NCI-H446 (cell line): Measurements from ENCODE around the gene FBXO31.

Experiments used
- DNase-seq, 2 experiments: peaks; one replicate each; lab custom pipeline; 2025; lab: John Stamatoyannopoulos, UW

The FBXO31 gene

DNA sequence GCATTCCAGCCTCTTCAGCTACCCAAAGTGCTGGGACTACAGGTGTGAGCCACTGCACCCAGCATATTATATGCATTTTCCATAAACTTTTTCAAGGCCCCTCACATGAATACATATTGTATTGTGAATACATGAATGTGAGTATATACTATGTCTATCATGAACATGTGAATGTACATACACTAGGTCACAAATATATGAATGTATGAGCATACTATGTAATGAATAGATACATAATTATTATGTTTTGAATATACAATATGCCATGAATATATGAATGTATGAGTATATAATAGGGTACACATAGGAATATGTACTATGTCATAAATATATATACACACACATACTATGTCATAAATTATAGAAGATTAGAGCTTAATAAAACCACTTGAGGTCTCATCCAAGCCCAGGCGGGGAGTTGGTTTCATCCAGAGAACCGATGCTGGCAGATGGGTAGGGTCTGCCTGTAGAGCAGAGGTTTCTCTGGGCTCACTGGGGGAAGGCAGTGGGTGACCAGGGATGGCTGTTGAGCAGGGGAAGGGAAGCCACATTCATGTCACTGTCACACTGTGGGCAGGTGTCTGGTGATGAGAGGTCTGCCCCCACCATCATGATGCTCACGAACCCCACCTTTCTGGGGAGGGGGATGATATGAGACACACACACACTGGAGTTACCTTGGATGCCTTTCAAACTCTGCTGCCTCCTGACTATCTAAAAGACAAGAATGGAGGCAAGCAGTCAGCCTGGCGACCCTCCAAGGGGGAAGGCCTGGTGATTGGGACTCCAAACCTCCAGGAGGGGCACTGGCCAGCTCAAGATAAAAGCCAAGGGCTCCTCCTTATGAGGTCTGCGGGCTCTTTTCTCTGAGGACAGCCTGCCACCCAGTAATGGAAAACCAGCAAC lies 73.7 kb downstream of the FBXO31 start:
- DNase-seq: no peak

DNA sequence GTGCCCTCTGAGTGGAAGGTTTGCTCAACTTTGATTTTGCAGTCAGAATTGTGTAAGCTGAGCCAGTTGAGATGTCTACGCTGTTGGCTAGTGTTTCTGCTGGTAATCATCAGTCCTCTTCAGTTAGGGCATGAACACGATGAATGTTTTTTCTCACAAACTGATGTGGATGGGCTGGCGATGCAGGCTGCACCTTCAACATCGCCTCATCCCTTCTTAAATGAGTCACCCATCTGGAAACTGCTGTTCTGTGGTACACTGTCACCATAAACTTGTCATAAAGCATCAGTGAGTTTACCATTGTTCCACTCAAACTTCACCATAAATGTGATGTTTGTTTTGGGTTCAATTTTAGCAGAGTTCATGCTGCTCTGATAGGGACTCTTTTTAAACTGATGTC lies 74.8 kb downstream of the FBXO31 start:
- no peak for DNase-seq

DNA sequence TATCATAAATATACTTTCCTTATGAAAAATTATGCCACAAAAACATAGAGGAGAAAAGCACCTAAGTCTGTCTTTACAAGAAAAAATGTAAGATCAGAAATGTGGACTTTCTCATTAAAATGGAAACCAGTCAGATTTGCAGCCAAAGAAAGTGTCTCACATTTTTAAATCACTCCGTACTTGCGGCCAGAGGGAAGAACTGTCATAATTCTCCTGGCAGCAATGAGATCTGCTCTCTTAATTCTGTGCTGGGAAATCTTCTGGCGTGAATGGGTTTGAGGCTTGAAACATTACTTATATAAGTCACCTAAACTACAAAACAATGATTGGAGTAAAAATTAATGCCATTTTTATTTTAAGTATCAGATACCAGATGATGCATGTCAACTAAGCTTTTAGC lies 77.1 kb downstream of the FBXO31 start:
- DNase-seq: no peak

DNA sequence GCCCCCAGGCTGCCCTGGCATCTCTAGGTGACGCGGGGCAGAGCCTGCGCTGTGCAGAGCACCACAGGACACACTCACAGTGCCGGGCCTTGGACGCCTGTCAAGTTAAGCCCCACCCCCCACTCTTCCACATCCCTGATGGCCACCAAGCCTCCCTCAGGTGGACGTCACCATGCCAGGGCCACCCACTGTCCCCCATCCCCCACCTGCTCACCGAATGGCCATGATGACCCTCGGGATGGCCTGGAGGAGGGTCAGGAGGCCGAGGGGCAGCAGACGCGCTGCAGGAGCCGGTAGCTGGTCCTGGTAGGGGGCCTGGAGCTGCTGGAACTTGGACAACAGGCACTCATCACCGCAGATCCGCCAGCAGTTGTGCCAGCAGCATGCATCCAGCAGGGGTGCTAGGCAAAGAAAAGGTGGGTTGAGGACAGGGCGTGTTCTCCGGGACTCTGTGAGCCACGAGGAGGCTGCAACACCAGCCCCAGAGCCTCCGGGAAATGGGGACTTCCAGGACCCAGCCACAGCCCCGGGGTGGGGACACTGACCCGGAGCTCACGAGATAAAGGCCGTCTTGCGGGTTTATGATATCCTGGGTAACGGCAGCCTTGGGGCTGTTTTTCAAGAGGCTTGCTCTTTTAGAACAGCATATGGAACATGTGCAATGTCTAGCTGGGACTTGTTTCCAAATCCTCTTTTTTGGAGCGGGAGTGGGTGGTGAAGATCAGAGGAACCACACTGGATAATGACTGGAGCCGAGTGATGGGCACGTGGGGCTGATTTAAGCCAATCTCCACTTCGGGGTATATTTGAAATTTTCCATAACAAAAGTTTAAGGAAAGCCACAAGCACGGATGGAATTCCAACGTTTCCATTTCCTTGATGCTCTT lies 77.8 kb downstream of the FBXO31 start:
- DNase-seq: no peak

DNA sequence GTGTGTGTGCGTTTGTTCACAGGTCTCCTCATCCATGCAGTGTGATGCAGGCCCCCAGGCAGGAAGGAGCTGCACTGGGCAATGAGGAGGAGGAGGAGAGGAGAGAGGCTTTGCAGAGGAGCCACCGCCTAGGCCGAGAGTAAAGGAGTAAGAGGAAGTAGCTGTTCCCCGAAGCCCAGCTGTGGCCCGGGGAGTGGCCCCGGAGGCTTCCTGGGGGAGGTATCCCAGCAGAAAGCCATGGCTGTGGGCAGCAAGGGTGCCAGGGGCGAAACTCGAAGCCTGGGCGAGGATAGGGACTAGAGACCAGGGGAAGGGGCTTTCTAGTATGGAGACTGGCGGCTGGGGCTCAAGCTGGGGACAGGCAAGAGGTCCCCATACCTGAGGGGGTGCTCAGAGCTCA lies 78.6 kb downstream of the FBXO31 start:
- DNase-seq: no peak

DNA sequence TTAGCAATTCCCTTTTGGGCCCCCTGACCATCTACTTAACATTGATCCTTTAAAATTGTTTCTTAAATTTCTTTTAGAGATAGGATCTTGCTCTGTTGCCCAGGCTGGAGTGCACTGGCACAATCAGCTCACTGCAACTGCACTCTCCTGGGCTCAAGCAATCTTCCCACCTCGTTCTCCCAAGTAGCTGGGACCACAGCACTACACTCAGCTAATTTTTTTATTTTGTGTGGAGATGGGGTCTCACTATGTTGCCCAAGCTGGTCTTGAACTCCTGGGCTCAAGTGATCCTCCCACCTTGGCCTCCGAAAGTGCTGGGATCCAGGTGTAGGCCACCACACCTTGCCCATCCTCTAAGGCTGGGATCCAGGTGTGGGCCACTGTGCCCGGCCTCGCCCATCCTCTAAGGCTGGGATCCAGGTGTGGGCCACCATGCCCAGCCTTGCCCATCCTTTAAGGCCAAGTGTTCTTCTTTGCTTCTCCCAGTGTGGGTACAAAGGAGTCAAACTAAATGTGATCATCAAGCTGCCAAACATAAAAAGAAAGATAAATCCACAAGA lies 79.5 kb downstream of the FBXO31 start:
- DNase-seq: no peak

DNA sequence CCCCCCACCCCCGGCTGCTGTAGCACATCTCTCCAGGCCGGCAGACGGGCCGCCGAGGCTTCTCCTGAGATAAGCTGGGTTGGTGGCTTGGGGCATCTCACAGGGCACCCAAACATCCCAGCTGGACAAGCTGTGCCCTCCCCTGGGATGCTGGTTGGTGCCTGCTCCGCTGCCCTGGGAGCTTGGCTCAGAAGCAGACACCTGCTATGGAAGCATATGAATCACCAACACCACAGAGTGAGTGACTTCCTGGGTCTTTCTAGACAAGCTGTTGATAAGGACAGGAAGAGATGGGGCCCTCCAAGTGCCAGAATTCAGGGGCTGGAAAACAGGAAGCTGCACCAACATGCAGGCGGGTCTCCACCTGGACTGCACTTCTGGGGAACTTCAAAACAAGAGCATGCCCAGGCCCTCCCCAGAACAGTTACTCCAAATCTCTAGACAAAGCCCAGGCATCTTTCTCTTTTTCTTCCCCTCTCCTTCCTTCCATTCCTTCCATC lies 80.1 kb downstream of the FBXO31 start:
- DNase-seq: no peak

DNA sequence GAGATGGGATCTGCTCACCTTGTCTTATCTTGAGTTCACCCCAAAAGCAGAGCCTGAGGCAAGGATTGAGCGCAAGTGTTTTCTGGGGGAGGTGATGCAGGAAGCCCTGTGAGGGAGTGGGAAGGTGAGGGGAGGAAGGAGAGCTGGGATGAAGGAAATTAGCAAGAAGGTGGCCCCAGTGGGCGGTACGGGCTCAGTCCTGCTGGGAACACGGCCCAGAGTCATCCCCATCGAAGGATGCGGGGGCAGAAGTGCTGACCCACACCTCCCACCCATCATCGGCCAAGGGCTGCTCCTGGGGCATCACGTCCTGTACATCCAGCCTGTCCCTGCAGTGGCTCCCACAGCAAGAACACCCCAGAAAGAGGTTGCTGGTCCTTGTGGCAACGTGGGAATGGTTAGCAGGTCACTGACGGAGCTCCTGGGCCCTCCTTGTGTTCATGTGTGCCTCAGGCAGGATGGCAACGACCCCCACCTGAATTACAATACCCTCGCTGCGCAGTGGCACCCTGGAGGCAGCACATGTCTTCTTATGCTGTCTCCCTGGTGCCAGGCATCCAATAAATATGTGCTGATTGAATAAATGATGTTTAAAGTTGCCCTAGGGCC lies 84.6 kb downstream of the FBXO31 start:
- no peak for DNase-seq

DNA sequence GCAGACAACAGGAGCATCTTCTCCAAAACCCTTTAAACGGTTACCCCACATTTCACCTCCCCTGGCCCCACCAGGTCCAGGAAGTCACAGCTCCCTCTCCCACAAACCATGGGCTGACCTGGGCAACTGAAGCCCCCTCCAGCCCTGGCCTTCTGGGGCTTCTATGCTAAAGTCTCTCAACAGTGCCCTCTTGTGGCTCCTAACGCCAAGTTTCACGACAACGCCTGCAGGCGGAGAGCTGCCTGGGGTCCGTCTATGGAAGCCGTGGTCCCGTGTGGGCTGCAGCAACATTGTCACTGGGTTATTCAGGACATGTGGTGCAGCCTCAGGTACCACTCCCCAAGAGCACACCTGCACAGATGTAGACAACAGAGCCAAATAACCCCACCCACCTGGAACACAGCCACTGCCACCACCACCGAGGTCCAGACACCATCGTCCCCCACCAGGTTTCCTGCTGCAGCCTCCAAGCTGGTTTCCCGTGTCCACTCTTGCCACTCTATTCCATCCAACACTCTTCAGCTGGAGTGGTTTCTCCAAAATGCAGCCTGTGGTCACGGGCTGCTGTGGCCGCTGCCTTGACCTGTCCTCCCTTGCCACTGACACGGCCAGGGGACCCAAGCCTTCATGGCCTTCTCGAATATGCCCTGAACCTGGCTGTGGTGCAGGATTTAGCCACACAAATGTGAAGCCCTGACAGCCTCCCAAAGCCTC lies 85.5 kb downstream of the FBXO31 start:
- no peak for DNase-seq

DNA sequence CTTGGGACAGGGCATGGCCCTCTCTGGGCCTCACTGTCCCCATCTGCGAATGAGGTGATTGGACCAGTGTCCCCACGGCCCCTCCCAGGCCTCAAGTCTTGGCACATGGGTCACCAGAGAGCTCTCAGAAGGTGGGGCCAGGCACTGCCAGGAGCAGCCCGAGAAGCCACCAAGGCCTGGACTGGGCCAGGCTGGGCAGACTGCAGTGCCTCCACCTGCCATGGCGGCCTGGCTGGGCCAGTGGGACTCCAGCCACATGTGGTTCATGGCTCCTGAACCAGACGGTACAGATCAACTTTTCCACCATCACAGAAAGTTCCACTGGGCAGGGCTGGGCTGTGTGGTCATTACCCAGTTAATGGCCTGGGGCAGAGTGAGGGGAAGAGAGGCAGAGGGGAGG lies 86.2 kb downstream of the FBXO31 start:
- no peak for DNase-seq

DNA sequence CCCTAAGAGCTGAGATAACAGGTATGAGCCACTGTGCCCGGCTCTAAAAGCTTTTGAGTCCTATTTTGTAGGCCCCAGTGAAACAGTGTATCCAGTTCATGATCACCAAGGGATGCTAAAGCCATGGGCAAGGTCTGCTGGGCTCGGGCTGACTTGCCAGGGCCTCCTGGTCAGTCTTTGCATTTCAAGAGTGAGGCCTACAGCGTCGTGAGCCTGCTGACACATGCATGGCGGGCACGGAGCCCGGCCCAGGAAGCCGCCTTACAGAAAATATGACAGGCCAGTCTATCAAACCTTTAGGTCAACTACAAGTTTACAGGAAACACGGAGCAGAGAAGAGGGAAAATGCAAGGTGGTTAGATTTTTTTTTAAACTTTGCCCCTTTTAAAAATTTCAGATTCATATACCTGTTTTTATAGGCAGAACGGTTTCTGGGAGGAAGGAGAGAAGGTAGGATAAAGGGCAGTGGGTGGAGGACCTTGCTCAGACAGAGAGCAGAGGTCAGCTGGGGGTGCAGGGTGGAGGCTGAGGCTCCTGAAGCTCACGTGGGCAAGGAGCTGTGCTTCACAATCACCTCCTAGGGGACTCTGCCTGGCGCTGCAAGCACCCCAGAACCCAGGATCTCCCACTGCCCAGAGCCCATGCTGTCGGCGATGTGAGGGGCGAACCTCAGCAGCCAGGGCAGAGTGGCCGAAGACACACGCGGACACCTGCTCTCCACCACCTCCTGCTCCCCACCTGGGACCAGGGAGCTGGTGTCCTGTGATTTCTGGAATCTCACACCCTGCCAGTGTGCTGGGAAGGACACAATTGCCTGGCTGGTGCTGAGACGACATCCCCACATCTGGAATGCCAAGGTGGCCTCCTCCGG lies 87.7 kb downstream of the FBXO31 start:
- DNase-seq: no peak

DNA sequence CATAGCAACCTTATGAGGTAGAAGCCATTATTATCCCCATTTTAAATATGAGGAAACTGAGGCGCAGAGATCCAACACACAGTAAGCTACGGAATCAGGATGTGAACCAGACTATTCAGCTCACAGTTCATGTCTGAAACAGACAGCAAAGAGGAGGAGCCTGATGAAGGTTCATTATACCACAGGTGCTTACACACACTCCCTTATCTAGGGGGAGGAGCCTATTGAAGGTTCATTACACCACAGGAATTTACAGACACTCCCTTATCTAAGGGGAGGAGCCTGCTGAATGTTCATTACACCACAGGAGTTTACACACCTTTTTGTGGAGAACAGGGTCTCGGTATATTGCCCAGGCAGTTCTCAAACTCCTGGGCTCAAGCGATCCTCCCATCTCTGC lies 88.3 kb downstream of the FBXO31 start:
- DNase-seq: no peak

DNA sequence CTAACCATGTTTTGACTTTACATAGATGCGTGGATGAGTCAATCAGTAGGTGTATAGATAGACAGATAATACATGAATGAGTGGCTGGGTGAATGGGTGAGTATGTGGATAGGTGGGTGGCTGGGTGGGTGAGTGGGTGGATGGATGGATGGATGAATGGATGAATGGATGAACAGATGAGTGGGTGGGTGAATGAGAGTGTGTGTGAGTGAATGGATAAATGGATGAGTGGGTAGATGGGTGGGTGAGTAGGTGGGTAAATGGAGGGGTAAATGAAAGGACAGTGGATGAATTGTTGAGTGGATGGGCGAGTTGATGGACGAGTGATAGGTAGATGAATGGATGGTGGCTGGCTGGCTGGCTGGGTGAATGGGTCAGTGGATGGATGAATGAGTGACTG lies 89.6 kb downstream of the FBXO31 start:
- DNase-seq: no peak

DNA sequence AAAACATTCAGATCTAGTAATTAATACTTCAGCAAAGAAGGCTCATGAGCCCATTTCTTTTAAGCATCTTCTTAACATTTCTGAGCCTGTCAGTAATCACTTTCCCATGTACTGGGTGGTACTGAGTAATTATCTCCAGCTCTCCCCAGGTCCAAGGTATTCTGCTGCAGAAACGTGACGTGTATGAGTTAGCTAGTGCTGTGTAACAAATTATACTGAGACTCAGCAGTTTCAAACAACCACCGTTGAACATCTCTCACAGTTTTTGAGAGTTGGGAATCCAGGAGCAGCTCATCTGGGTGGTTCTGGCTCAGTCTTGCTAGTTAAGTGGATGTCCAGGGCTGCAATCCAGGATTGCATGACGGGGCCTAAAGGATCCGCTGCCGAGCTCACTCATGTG lies 91.6 kb downstream of the FBXO31 start:
- DNase-seq: no peak

DNA sequence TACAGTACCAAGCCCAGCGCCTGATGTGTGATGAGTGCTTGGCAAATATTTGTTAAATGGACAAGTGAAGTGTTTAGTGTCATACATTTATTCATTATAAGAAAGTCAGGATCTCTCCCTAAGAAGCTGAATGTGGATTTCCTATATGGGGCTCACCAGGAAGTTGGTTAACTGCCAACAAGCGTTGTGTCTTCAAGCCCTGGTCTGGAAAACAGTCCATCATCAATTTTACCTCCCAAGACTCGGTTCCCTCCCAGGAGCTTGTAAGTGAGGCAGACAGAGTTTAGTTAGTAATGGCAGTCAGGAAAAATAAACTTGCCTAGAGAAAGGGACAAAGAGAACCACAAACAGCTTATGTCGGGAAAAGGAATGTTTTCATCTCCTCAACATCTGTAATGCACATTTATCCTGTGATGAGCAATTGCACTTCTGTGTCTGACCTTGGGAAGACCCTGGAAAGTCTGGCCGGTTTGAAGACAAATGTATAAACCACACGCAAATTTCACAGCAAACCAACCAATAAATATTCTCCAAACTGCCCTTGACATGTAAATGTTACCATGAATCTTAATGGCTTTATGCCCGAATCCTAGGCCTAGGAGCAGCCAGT lies 94.7 kb downstream of the FBXO31 start:
- DNase-seq: no peak

DNA sequence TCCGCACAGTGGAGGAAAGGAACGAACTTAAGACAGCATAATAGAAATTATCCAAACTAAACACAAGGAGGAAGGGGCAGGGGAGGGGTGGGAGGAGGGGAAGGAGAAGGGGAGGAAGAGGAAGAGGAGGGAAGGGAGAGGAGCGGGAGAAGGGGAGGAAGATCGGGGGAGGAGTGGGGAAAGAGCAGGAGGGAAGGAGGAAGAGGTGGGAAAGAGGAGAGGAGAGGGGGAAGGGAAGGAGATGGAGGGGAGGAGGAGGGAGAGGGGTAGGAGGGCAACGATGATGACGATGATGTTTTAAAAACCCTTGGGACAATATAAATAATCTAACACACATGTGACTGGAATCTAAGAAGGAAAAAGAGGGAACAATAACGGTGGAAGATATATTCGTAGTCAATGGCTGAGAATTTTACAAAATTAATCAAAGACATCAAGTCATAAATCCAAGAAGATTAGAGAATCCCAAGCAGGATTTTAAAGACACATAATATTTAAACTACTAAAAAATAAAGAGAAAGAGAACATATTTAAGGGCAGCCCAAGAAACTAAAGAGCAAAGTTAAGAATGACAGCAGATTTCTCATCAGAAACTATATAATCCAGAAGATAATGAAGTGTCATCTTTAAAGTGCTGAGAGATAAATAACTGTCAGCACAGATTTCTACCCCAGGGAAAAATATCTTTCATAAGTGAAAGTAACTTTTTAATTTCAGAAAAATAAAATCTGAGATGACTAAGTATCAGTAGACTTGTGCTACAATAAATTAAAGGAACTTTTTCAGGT lies 96.5 kb downstream of the FBXO31 start:
- no peak for DNase-seq

DNA sequence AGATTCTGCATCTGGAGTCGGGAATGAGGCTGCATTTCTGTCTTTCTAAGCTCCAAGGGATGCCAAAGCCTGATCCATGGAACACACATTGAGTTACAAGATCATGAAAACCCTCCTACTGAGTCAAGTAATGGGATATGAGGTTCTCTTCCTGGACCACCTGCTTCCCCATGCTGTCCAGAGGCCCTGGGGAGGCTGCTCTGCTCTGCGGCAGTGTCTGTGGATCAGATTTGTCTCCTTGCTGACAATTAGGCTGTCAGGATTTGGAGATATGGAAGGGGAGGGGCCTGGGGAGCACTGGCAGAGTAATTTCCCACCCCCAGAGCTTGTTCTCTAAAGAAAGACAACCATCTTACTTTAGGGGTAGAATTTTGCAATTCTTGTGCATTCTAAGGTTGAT lies 99.4 kb downstream of the FBXO31 start:
- DNase-seq: no peak

DNA sequence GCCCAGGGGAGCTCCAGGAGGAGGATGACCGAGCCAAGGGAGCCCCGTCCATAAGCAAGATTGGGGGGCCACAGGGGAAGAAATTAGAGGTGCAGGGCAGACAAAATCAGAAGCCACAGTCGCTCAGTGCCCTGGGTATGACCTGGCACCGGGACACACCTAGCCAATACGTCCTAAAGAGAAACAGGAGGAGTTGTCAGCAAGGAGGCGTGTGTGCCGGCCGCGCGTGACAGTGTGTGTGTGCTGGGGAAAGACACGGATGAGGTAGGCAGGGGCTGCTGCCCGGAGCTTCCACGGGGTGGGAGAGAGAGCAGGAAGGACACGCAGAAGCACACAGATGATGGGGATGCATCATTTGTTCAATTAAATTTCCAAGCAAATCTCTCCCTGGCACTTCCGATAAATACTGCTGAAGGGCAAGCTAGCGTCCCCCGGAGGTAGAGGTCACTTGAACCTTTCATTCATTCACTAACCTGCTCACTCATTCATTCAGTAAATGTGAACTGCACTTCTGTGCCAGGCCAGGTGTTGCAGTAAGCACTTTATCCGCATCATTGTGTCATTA lies 104.4 kb downstream of the FBXO31 start:
- DNase-seq: no peak
